GM19397 (cell line): ENCODE measurements around the gene FBXL20.

Experiments used
- ATAC-seq: cut with Tn5 transposase; IDR thresholded peaks from one replicate; pipeline ENCODE4 v1.9.1; 2021; ENCODE audit warnings: mild to moderate bottlenecking, moderate library complexity; ENCODE audit not compliant: unreplicated experiment

Gene FBXL20

GRCh38 chr17:39208893-39209292 lies 192.5 kb downstream of the FBXL20 start:
- peak; percentile 63 for ATAC-seq

- no peak for ATAC-seq
Measured at GRCh38 chr17:39208136-39208535, 193.3 kb downstream of the FBXL20 start.

- ATAC-seq = no peak
Measured at GRCh38 chr17:39205112-39205526, 196.3 kb downstream of the FBXL20 start.

GRCh38 chr17:39204245-39204644 lies 197.2 kb downstream of the FBXL20 start:
- ATAC-seq = no peak
